ENCODE results near the gene CDH8. TPM values are rescaled to one million over a fixed set of nuclear protein-coding genes. Genes with fewer than 3 reads are reported as not detected.

The CDH8 gene
- total RNA-seq, 2 experiments from 2014 or later = not detected

DNA sequence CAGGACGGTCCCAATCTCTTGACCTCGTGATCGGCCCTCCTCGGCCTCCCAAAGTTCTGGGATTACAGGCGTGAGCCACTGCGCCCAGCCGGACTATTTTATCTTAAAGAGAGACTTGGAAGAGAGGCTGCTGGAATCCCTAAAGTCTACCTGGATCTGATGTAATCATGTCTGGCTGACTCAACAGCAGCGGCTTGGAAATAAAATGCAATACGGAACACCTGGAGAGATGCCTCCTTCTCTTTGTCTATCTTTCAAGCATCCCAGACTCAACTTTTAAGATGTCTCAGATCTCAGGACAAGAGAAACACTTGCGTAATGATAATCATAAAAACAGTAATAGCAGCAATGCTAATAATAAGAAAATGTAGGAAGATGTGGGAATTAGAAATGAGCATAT lies 95.6 kb downstream of the CDH8 start:
- no TSS peak for BruUV-seq (replicated peaks)
- CTCF ChIA-PET (ENCODE audit: unreplicated experiment) = no interaction called here
- DNase-seq (ENCODE audit: low spot score) = no peak

DNA sequence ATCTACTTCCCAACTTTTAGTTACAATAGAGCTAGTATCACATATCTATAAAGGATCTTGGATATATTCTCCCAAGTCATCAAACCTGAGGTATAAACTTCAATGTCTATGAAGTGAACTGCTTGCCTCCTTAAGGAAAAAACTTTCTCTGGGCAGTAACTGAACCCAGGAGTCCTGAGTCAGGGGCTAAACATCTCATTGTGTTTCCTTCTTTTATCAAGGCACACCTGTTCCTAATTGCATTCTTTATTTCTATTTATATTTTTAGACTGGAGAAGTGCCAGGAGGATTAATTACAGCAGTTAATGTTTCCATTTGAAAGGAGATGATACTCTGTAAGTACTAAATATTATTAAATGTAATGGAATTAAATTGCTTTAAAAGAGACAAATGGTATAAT lies 98.6 kb downstream of the CDH8 start:
- Histone ChIP-seq H3K4me3 (ENCODE audit: low read depth, low read length, poor library complexity, severe bottlenecking) (no peak overlapping the region), H3K4me2 (ENCODE audit: low read length) (no peak overlapping the region), H2AFZ (ENCODE audit: low read length) (no peak overlapping the region), H3K9me2 (ENCODE audit: insufficient read depth, low read length) (no peaks in the 10 kb centered on the region), H3K4me1 (ENCODE audit: insufficient read depth, low read length, poor library complexity, severe bottlenecking) (no peaks in the 10 kb centered on the region), H3K27ac (ENCODE audit: low read depth, low read length, poor library complexity, severe bottlenecking) (no peak overlapping the region), H3K9me3 (ENCODE audit: low read length) (no peaks in the 10 kb centered on the region), H3K36me3 (ENCODE audit: insufficient read depth, low read length) (no peaks in the 10 kb centered on the region), H4K20me1 (ENCODE audit: insufficient read depth, low read length) (no peaks in the 10 kb centered on the region), H3K79me2 (ENCODE audit: insufficient read depth, low read depth, low read length) (no peaks in the 10 kb centered on the region)
- BruUV-seq (replicated peaks) = no TSS peak
- TF ChIP-seq EZH2phosphoT487 (IDR thresholded peaks at IDR 0.05; ENCODE audit: borderline replicate concordance, low read depth, low read length) = no peak
- TF ChIP-seq, protein P1, sequence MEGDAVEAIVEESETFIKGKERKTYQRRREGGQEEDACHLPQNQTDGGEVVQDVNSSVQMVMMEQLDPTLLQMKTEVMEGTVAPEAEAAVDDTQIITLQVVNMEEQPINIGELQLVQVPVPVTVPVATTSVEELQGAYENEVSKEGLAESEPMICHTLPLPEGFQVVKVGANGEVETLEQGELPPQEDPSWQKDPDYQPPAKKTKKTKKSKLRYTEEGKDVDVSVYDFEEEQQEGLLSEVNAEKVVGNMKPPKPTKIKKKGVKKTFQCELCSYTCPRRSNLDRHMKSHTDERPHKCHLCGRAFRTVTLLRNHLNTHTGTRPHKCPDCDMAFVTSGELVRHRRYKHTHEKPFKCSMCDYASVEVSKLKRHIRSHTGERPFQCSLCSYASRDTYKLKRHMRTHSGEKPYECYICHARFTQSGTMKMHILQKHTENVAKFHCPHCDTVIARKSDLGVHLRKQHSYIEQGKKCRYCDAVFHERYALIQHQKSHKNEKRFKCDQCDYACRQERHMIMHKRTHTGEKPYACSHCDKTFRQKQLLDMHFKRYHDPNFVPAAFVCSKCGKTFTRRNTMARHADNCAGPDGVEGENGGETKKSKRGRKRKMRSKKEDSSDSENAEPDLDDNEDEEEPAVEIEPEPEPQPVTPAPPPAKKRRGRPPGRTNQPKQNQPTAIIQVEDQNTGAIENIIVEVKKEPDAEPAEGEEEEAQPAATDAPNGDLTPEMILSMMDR (conservative IDR thresholded peaks at IDR 0.05; ENCODE audit: low read length) = no peak
- intact Hi-C loops (cut with micrococcal nuclease; ENCODE audit: unreplicated experiment) = no loop called here
- DNase-seq (ENCODE audit: low spot score) = no peak
- ChIA-PET CTCF (ENCODE audit: unreplicated experiment) (no interaction called here), POLR2A (no interaction called here)

More for the DNA sequence above, 95.6 kb downstream of the CDH8 start:
- no peaks in the 10 kb centered on the region for H3K9me2 ChIP-seq (ENCODE audit: insufficient read depth, low read length)
- no peaks in the 10 kb centered on the region for H3K9me3 ChIP-seq (ENCODE audit: low read length)
- POLR2A ChIA-PET = no interaction called here
- H3K4me3 ChIP-seq (ENCODE audit: low read depth, low read length, poor library complexity, severe bottlenecking) = no peak overlapping the region
- no peaks in the 10 kb centered on the region for H3K36me3 ChIP-seq (ENCODE audit: insufficient read depth, low read length)
- H2AFZ ChIP-seq (ENCODE audit: low read length) = no peak overlapping the region
- intact Hi-C loops (cut with micrococcal nuclease; ENCODE audit: unreplicated experiment) = no loop called here
- H3K79me2 ChIP-seq (ENCODE audit: insufficient read depth, low read depth, low read length) = no peaks in the 10 kb centered on the region
- no peak overlapping the region for H3K4me2 ChIP-seq (ENCODE audit: low read length)
- H4K20me1 ChIP-seq (ENCODE audit: insufficient read depth, low read length) = no peaks in the 10 kb centered on the region
- no peaks in the 10 kb centered on the region for H3K4me1 ChIP-seq (ENCODE audit: insufficient read depth, low read length, poor library complexity, severe bottlenecking)
- TF ChIP-seq EZH2phosphoT487 (IDR thresholded peaks at IDR 0.05; ENCODE audit: borderline replicate concordance, low read depth, low read length) = no peak
- TF ChIP-seq, protein P1 (conservative IDR thresholded peaks at IDR 0.05; ENCODE audit: low read length) = no peak
- H3K27ac ChIP-seq (ENCODE audit: low read depth, low read length, poor library complexity, severe bottlenecking) = no peak overlapping the region

DNA sequence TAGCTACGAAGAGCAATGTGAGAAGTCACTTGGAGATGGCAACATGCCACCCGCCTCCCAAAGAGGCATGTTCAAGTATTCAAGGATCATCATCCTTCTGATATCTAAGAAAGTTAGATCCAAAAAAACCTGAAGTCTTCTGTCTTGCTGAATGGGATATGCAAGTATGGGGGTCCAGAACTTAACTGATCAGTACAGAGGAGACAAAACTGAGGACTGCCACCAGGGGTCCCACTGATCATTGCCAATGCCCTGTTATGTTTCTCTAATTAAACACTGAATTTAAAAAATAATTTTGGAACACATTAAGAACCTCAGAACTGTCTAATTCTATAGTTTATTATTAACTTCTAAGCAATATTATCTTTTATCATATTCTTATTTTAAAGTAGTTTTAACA lies 99.7 kb downstream of the CDH8 start:
- no peak for TF ChIP-seq EZH2phosphoT487 (IDR thresholded peaks at IDR 0.05; ENCODE audit: borderline replicate concordance, low read depth, low read length)
- TF ChIP-seq, protein P1 (conservative IDR thresholded peaks at IDR 0.05; ENCODE audit: low read length) = peak; percentile 71
- no peak overlapping the region for H3K4me3 ChIP-seq (ENCODE audit: low read depth, low read length, poor library complexity, severe bottlenecking)
- H3K4me1 ChIP-seq (ENCODE audit: insufficient read depth, low read length, poor library complexity, severe bottlenecking) = no peaks in the 10 kb centered on the region
- no peaks in the 10 kb centered on the region for H3K9me2 ChIP-seq (ENCODE audit: insufficient read depth, low read length)
- no TSS peak for BruUV-seq (replicated peaks)
- no peaks in the 10 kb centered on the region for H3K9me3 ChIP-seq (ENCODE audit: low read length)
- intact Hi-C loops (cut with micrococcal nuclease; ENCODE audit: unreplicated experiment) = no loop called here
- no peak for DNase-seq (ENCODE audit: low spot score)
- POLR2A ChIA-PET = no interaction called here
- no peak overlapping the region for H3K4me2 ChIP-seq (ENCODE audit: low read length)
- H3K27ac ChIP-seq (ENCODE audit: low read depth, low read length, poor library complexity, severe bottlenecking) = no peak overlapping the region
- H2AFZ ChIP-seq (ENCODE audit: low read length) = no peak overlapping the region
- H4K20me1 ChIP-seq (ENCODE audit: insufficient read depth, low read length) = no peaks in the 10 kb centered on the region
- H3K36me3 ChIP-seq (ENCODE audit: insufficient read depth, low read length) = no peaks in the 10 kb centered on the region
- CTCF ChIA-PET (ENCODE audit: unreplicated experiment) = no interaction called here
- H3K79me2 ChIP-seq (ENCODE audit: insufficient read depth, low read depth, low read length) = no peaks in the 10 kb centered on the region
